Stimulated activated CD8-positive, alpha-beta memory T cell treated with anti-CD3 and anti-CD28 coated beads, Interleukin-4, amount 100 ng/mL, for 4 hours (primary cell): ENCODE measurements around the gene TMEM63A.
"Not testable (repeated sequence)": the region's sequence is repeated elsewhere in the genome, so short reads cannot be mapped to it uniquely, and the experiment has no call there.

ENCODE experiments used
- DNase-seq, 2 donors: peaks; one replicate each; pipeline ENCODE4 v3.0.0-alpha.2; 2020; ENCODE audit warnings: low read depth in 2 of 2, low spot score in 1 of 2

The TMEM63A gene

GRCh38 chr1:225881959-225882693 is at the start of gene TMEM63A:
Gene TMEM63A, minus strand, starts transcription at chr1:225882380. Its CDS starts 4,800 bp downstream, at chr1:225877580.
- peak; percentile 75 to 81 for DNase-seq

- no peak for DNase-seq
Measured at GRCh38 chr1:225931270-225932136, 49.3 kb upstream of the TMEM63A start.

- no peak for DNase-seq
Measured at GRCh38 chr1:225930566-225930965, 48.4 kb upstream of the TMEM63A start.

GRCh38 chr1:225929462-225929861 is 47.3 kb upstream of the TMEM63A start:
- DNase-seq = not testable (repeated sequence)

GRCh38 chr1:225928186-225929175 is 46.3 kb upstream of the TMEM63A start:
- no peak for DNase-seq

- no peak for DNase-seq
Measured at GRCh38 chr1:225926551-225927113, 44.5 kb upstream of the TMEM63A start.

GRCh38 chr1:225923692-225924555 is 41.7 kb upstream of the TMEM63A start, which contains the start of gene PYCR2:
Gene PYCR2, minus strand, starts transcription at chr1:225924250. Its CDS starts 140 bp downstream, at chr1:225924110.
- DNase-seq = peak; percentile 76 to 86

- DNase-seq = no peak
Measured at GRCh38 chr1:225923381-225923691, 41.2 kb upstream of the TMEM63A start.

- DNase-seq = no peak
Measured at GRCh38 chr1:225921734-225922709, 39.8 kb upstream of the TMEM63A start.

- no peak for DNase-seq
Measured at GRCh38 chr1:225919906-225920305, 37.7 kb upstream of the TMEM63A start.

GRCh38 chr1:225918280-225918679 is 36.1 kb upstream of the TMEM63A start:
- DNase-seq = no peak

GRCh38 chr1:225917536-225917935 is 35.4 kb upstream of the TMEM63A start:
- no peak for DNase-seq

- DNase-seq = no peak
Measured at GRCh38 chr1:225917101-225917500, 34.9 kb upstream of the TMEM63A start.

- DNase-seq = no peak
Measured at GRCh38 chr1:225915538-225915991, 33.4 kb upstream of the TMEM63A start.

- no peak for DNase-seq
Measured at GRCh38 chr1:225914947-225915346, 32.8 kb upstream of the TMEM63A start.

- DNase-seq = no peak
Measured at GRCh38 chr1:225914391-225914790, 32.2 kb upstream of the TMEM63A start.

- DNase-seq = peak; percentile 24 to 40
Measured at GRCh38 chr1:225911191-225912130, 29.3 kb upstream of the TMEM63A start.
